H9 (cell line): ENCODE data around the gene CLCA4. TPM values are rescaled to one million over a fixed set of nuclear protein-coding genes. Genes with fewer than 3 reads are reported as not detected.

ENCODE experiments used
- DNase-seq: peaks from one replicate; pipeline ENCODE4 v3.0.0-alpha.2; 2017
- H2AFZ ChIP-seq: one replicate; pipeline ENCODE4 v1.6.1; 2013; ENCODE audit warnings: mild to moderate bottlenecking, low read length, control low read depth, moderate library complexity
- H2AK5ac ChIP-seq: 2 replicates; pipeline ENCODE4 v1.6.1; 2013; ENCODE audit warnings: low read length, control low read depth, mixed read lengths; ENCODE audit not compliant: insufficient read length
- H2BK120ac ChIP-seq: one replicate; pipeline ENCODE4 v1.6.1; 2013; ENCODE audit warnings: low read depth, mild to moderate bottlenecking, low read length, control low read depth, inconsistent platforms; ENCODE audit not compliant: poor library complexity, severe bottlenecking
- H2BK12ac ChIP-seq: 2 replicates; pipeline ENCODE4 v1.6.1; 2013; ENCODE audit warnings: low read length, control low read depth, mixed read lengths, low read depth; ENCODE audit not compliant: insufficient read length
- H2BK15ac ChIP-seq: 2 replicates; pipeline ENCODE4 v1.6.1; 2013; ENCODE audit warnings: low read depth, low read length, control low read depth
- H2BK20ac ChIP-seq: one replicate; pipeline ENCODE4 v1.6.1; 2013; ENCODE audit warnings: low read depth, mild to moderate bottlenecking, low read length, control low read depth, inconsistent platforms; ENCODE audit not compliant: poor library complexity, severe bottlenecking
- H2BK5ac ChIP-seq: 2 replicates; pipeline ENCODE4 v1.6.1; 2013; ENCODE audit warnings: low read length, control low read depth, mixed read lengths; ENCODE audit not compliant: insufficient read length
- H3K14ac ChIP-seq: 2 replicates; pipeline ENCODE4 v1.6.1; 2013; ENCODE audit warnings: low read length, control low read depth; ENCODE audit not compliant: insufficient read depth
- H3K18ac ChIP-seq: 2 replicates; pipeline ENCODE4 v1.6.1; 2013; ENCODE audit warnings: low read depth, mild to moderate bottlenecking, mixed read lengths, low read length, control low read depth; ENCODE audit not compliant: insufficient read length
- H3K23ac ChIP-seq: 2 replicates; pipeline ENCODE4 v1.6.1; 2013; ENCODE audit warnings: low read length, control low read depth, mixed read lengths, low read depth; ENCODE audit not compliant: insufficient read length
- H3K23me2 ChIP-seq: 2 replicates; pipeline ENCODE4 v1.6.1; 2013; ENCODE audit warnings: low read depth, mild to moderate bottlenecking, mixed read lengths, low read length, control low read depth; ENCODE audit not compliant: insufficient read length, poor library complexity, severe bottlenecking
- H3K27ac ChIP-seq: 2 replicates; pipeline ENCODE4 v1.5.1; 2013; ENCODE audit warnings: low read length, control low read depth, mixed read lengths, low read depth; ENCODE audit not compliant: insufficient read length
- H3K27me3 ChIP-seq: 2 replicates; pipeline ENCODE4 v1.6.1; 2013; ENCODE audit warnings: low read length, control low read depth, inconsistent platforms; ENCODE audit not compliant: insufficient read depth
- H3K4ac ChIP-seq: 2 replicates; pipeline ENCODE4 v1.6.1; 2013; ENCODE audit warnings: low read depth, mild to moderate bottlenecking, control low read depth, inconsistent platforms, low read length, moderate library complexity
- H3K4me1 ChIP-seq: 2 replicates; pipeline ENCODE4 v1.6.1; 2013; ENCODE audit warnings: low read length, control low read depth, inconsistent platforms; ENCODE audit not compliant: insufficient read depth
- H3K4me2 ChIP-seq: 2 replicates; pipeline ENCODE4 v1.6.1; 2013; ENCODE audit warnings: low read length, control low read depth, mixed read lengths; ENCODE audit not compliant: insufficient read length, insufficient read depth
- H3K56ac ChIP-seq: 2 replicates; pipeline ENCODE4 v1.6.1; 2013; ENCODE audit warnings: low read depth, mild to moderate bottlenecking, mixed read lengths, low read length, control low read depth; ENCODE audit not compliant: insufficient read length
- H3K79me1 ChIP-seq: 2 replicates; pipeline ENCODE4 v1.6.1; 2013; ENCODE audit warnings: low read depth, mild to moderate bottlenecking, moderate library complexity, low read length, control low read depth, inconsistent platforms; ENCODE audit not compliant: insufficient read depth, poor library complexity, severe bottlenecking
- H3K79me2 ChIP-seq: 2 replicates; pipeline ENCODE4 v1.6.1; 2013; ENCODE audit warnings: low read length, control low read depth, inconsistent platforms; ENCODE audit not compliant: insufficient read depth
- H3K9ac ChIP-seq: 2 replicates; pipeline ENCODE4 v1.6.1; 2013; ENCODE audit warnings: low read length, control low read depth, mixed read lengths; ENCODE audit not compliant: insufficient read length; ENCODE audit errors: extremely low read depth
- H3K9me3 ChIP-seq: one replicate; pipeline ENCODE4 v1.6.1; 2013; ENCODE audit warnings: low read depth, low read length, inconsistent platforms; ENCODE audit not compliant: control insufficient read depth
- H3T11ph ChIP-seq: one replicate; pipeline ENCODE4 v1.6.1; 2013; ENCODE audit warnings: mild to moderate bottlenecking, low read length, control low read depth, inconsistent platforms
- H4K20me1 ChIP-seq: one replicate; pipeline ENCODE4 v1.6.1; 2013; ENCODE audit not compliant: control insufficient read depth, insufficient read length, insufficient read depth
- H4K5ac ChIP-seq: 2 replicates; pipeline ENCODE4 v1.6.1; 2013; ENCODE audit warnings: low read depth, mild to moderate bottlenecking, mixed read lengths, low read length, control low read depth; ENCODE audit not compliant: insufficient read length
- H4K8ac ChIP-seq: replicated peaks from 2 replicates; pipeline ENCODE4 v1.6.1; 2013; ENCODE audit warnings: low read length, control low read depth, mixed read lengths, low read depth; ENCODE audit not compliant: insufficient read length
- H4K91ac ChIP-seq: 2 replicates; pipeline ENCODE4 v1.6.1; 2013; ENCODE audit warnings: low read depth, mild to moderate bottlenecking, moderate library complexity, mixed read lengths, low read length, control low read depth; ENCODE audit not compliant: insufficient read length
- H3K27ac Mint-ChIP-seq, 3 experiments: 2 replicates in 2 of 3; 3 replicates in 1 of 3; pipeline ENCODE4 v1.8.0; 2020 to 2021; ENCODE audit warnings: mixed read lengths in 3 of 3, mild to moderate bottlenecking in 1 of 3, moderate library complexity in 1 of 3
- H3K27me3 Mint-ChIP-seq: 2 replicates; pipeline ENCODE4 v1.8.0; 2021; ENCODE audit warnings: low read depth, mild to moderate bottlenecking, moderate library complexity, mixed read lengths
- H3K36me3 Mint-ChIP-seq, 3 experiments: 2 replicates in 2 of 3; 3 replicates in 1 of 3; pipeline ENCODE4 v1.8.0; 2020 to 2021; ENCODE audit warnings: low read depth in 3 of 3, mixed read lengths in 3 of 3; ENCODE audit not compliant: insufficient read depth in 1 of 3
- H3K4me1 Mint-ChIP-seq, 2 experiments: 2 replicates each; pipeline ENCODE4 v1.8.0; 2020; ENCODE audit warnings: mixed read lengths in 2 of 2
- H3K4me3 Mint-ChIP-seq, 2 experiments: 2 replicates in 1 of 2; 3 replicates in 1 of 2; pipeline ENCODE4 v1.8.0; 2020 to 2021; ENCODE audit warnings: mild to moderate bottlenecking in 2 of 2, mixed read lengths in 2 of 2, moderate library complexity in 1 of 2
- H3K9me3 Mint-ChIP-seq, 2 experiments: 2 replicates in 1 of 2; 3 replicates in 1 of 2; pipeline ENCODE4 v1.8.0; 2020; ENCODE audit warnings: mild to moderate bottlenecking in 2 of 2, mixed read lengths in 2 of 2, moderate library complexity in 1 of 2
- CTCF ChIP-seq: fragments of 200-600 bp; sonication (generic); conservative IDR thresholded peaks from 3 replicates; pipeline ENCODE4 v1.8.0; 2021; ENCODE audit warnings: antibody characterized with exemption, mild to moderate bottlenecking
- WGBS: extraction: QIAGEN DNeasy Blood & Tissue Kit; methylation state at CpG from one replicate; pipeline ENCODE4 v1.1.7; 2013; ENCODE audit warnings: missing lambda C conversion rate, low lambda C conversion rate, mixed read lengths; ENCODE audit not compliant: insufficient read length; ENCODE audit errors: extremely low coverage; 5-methylcytosine and 5-hydroxymethylcytosine counted together
- total RNA-seq: library from RNA; stranded (reverse); gene quantifications from 2 replicates; pipeline ENCODE4 v1.2.1, GENCODE V29; 2021

Gene CLCA4
- total RNA-seq, 1 experiment from 2014 or later = not detected

DNA sequence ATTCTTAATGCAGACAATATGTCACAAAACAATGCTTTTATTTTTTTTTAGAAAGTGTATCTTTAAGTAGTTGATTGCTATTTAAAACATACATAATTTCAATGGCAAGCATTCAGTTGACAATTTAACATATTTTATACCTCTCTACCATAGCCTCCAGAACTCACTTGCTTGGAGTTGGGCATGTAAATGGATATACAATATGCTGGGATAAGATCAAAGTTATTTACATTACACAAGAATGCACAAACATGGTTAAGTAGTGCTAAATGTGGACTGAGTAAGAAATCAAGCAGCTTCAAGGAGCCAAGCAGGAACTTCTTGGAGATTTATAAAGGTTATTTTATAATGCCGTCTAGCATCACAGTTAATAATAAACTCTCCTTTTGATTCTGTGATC, 17.0 kb downstream of the CLCA4 start:
- no peak overlapping the region for H2AFZ ChIP-seq
- no peaks in the 10 kb centered on the region for H3K27me3 Mint-ChIP-seq
- H3K27ac Mint-ChIP-seq = no peak overlapping the region
- H2BK120ac ChIP-seq = no peak overlapping the region
- H3K56ac ChIP-seq = no peak overlapping the region
- no CpG with 5 or more reads among the region's 1 CpG for WGBS
- no peaks in the 10 kb centered on the region; a peak in 1 of 7 replicates for H3K36me3 Mint-ChIP-seq
- H4K20me1 ChIP-seq = no peaks in the 10 kb centered on the region
- H3K4ac ChIP-seq = no peak overlapping the region
- no peaks in the 10 kb centered on the region for H3K79me1 ChIP-seq
- no peaks in the 10 kb centered on the region for H3K9me3 ChIP-seq
- H3K4me1 ChIP-seq = no peaks in the 10 kb centered on the region
- DNase-seq = no peak
- H4K5ac ChIP-seq = no peak overlapping the region
- no peak overlapping the region for H4K91ac ChIP-seq
- H3K27me3 ChIP-seq = no peaks in the 10 kb centered on the region
- no peak overlapping the region for H3K14ac ChIP-seq
- H3T11ph ChIP-seq = no peak overlapping the region
- H2BK5ac ChIP-seq = no peak overlapping the region
- no peak for TF ChIP-seq CTCF
- no peak overlapping the region for H2BK20ac ChIP-seq
- peaks cover 2 to 3% of the 10 kb centered on the region in 2 experiments; a peak in 3 of 5 replicates for H3K9me3 Mint-ChIP-seq
- no peak overlapping the region for H3K4me3 Mint-ChIP-seq
- no peak overlapping the region for H2BK15ac ChIP-seq
- no peak overlapping the region for H3K27ac ChIP-seq
- no peak overlapping the region for H3K18ac ChIP-seq
- H3K79me2 ChIP-seq = no peaks in the 10 kb centered on the region
- no peak overlapping the region for H2AK5ac ChIP-seq
- H3K23me2 ChIP-seq = no peaks in the 10 kb centered on the region
- H3K9ac ChIP-seq = no peak overlapping the region
- no peak overlapping the region for H3K23ac ChIP-seq
- no peak overlapping the region for H3K4me2 ChIP-seq
- H4K8ac ChIP-seq = no peak overlapping the region
- no peaks in the 10 kb centered on the region for H3K4me1 Mint-ChIP-seq
- no peak overlapping the region for H2BK12ac ChIP-seq
